Neural cell (in vitro differentiated cells): ENCODE results near the gene GRM4. TPM values are rescaled to one million over a fixed set of nuclear protein-coding genes. Genes with fewer than 3 reads are reported as not detected.

ENCODE experiments used
- H2AFZ ChIP-seq: fragments of 200-600, 300-800 bp; sonication (generic), shearing (Covaris generic); 2 replicates; pipeline ENCODE4 v1.6.0; 2014; ENCODE audit warnings: low read depth, mild to moderate bottlenecking, antibody characterized with exemption, low read length, moderate library complexity
- H3F3A ChIP-seq: fragments of 200-600 bp; shearing (Covaris generic); 2 replicates; pipeline ENCODE4 v1.6.1; 2016; ENCODE audit warnings: mild to moderate bottlenecking, moderate library complexity, mixed read lengths, antibody characterized with exemption, low read length; ENCODE audit not compliant: insufficient read depth, poor library complexity, severe bottlenecking
- H3K27ac ChIP-seq: fragments of 200-600, 300-800 bp; sonication (generic), shearing (Covaris generic); 2 replicates; pipeline ENCODE4 v1.5.1; 2014; ENCODE audit warnings: mild to moderate bottlenecking, low read length, moderate library complexity
- H3K27me3 ChIP-seq: fragments of 300-800, 200-600 bp; sonication (generic), shearing (Covaris generic); 2 replicates; pipeline ENCODE4 v1.6.0; 2014; ENCODE audit warnings: mild to moderate bottlenecking, low read depth, low read length, moderate library complexity; ENCODE audit not compliant: insufficient read depth
- H3K36me3 ChIP-seq: fragments of 300-800, 200-600 bp; sonication (generic), shearing (Covaris generic); 2 replicates; pipeline ENCODE4 v1.5.1; 2014; ENCODE audit warnings: mild to moderate bottlenecking, antibody characterized with exemption, low read length, moderate library complexity; ENCODE audit not compliant: insufficient read depth
- H3K4me2 ChIP-seq: fragments of 300-800, 200-600 bp; sonication (generic), shearing (Covaris generic); 2 replicates; pipeline ENCODE4 v1.6.0; 2014; ENCODE audit warnings: mild to moderate bottlenecking, low read length
- H3K4me3 ChIP-seq: fragments of 300-800, 200-600 bp; sonication (generic), shearing (Covaris generic); 2 replicates; pipeline ENCODE4 v1.5.1; 2014; ENCODE audit warnings: mild to moderate bottlenecking, low read length, moderate library complexity
- H3K79me2 ChIP-seq: fragments of 200-600 bp; shearing (Covaris generic); replicated peaks from 2 replicates; pipeline ENCODE4 v1.6.0; 2014; ENCODE audit warnings: mild to moderate bottlenecking, low read length, moderate library complexity; ENCODE audit not compliant: insufficient read depth
- H3K9ac ChIP-seq: fragments of 300-800, 200-600 bp; sonication (generic), shearing (Covaris generic); 2 replicates; pipeline ENCODE4 v1.6.1; 2016; ENCODE audit warnings: mild to moderate bottlenecking, low read length, mixed read lengths
- H3K9me2 ChIP-seq: fragments of 200-600 bp; shearing (Covaris generic); 2 replicates; pipeline ENCODE4 v1.6.1; 2016; ENCODE audit warnings: mild to moderate bottlenecking, low read length, mixed read lengths; ENCODE audit not compliant: insufficient read depth
- H3K9me3 ChIP-seq: fragments of 200-600, 300-800 bp; sonication (generic), shearing (Covaris generic); 2 replicates; pipeline ENCODE4 v1.6.1; 2016; ENCODE audit warnings: mild to moderate bottlenecking, mixed run types, low read length, moderate library complexity, mixed read lengths
- H4K20me1 ChIP-seq: fragments of 200-600 bp; shearing (Covaris generic); 2 replicates; pipeline ENCODE4 v1.6.1; 2016; ENCODE audit warnings: mild to moderate bottlenecking, mixed run types; ENCODE audit not compliant: insufficient read depth
- EP300 ChIP-seq: fragments of 450-650 bp; conservative IDR thresholded peaks from 2 replicates; pipeline ENCODE4 v1.6.1; 2014; ENCODE audit warnings: antibody characterized with exemption, mild to moderate bottlenecking, moderate library complexity; ENCODE audit not compliant: poor library complexity, severe bottlenecking
- EZH2 ChIP-seq: fragments of 200-600, 300-800 bp; shearing (Covaris generic), sonication (generic); IDR thresholded peaks from 2 replicates; pipeline ENCODE4 v1.6.1; 2014; ENCODE audit warnings: antibody characterized with exemption, low read length, borderline replicate concordance, mild to moderate bottlenecking; ENCODE audit not compliant: insufficient read depth, poor library complexity, severe bottlenecking
- MXI1 ChIP-seq: fragments of 450-650 bp; conservative IDR thresholded peaks from 2 replicates; pipeline ENCODE4 v1.6.1; 2014; ENCODE audit warnings: antibody characterized with exemption, mild to moderate bottlenecking; ENCODE audit not compliant: poor library complexity, severe bottlenecking
- POLR2AphosphoS5 ChIP-seq: IDR thresholded peaks from 2 replicates; pipeline ENCODE4 v1.6.1; 2012
- RAD21 ChIP-seq: fragments of 450-650 bp; conservative IDR thresholded peaks from 2 replicates; pipeline ENCODE4 v1.6.1; 2014; ENCODE audit warnings: antibody characterized with exemption, mild to moderate bottlenecking, moderate library complexity
- SMC3 ChIP-seq: fragments of 450-650 bp; conservative IDR thresholded peaks from 2 replicates; pipeline ENCODE4 v1.6.1; 2014; ENCODE audit warnings: antibody characterized with exemption, mild to moderate bottlenecking, moderate library complexity; ENCODE audit not compliant: poor library complexity
- TAF1 ChIP-seq: IDR thresholded peaks from 2 replicates; pipeline ENCODE4 v1.6.1; 2012; ENCODE audit warnings: low read depth
- polyA plus RNA-seq: library from polyadenylated mRNA; depleted of rRNA; stranded (reverse); fragments of >200 nt; gene quantifications from 2 replicates; pipeline ENCODE4 v1.2.3, GENCODE V29; 2014
- TF ChIP-seq, protein P1 (sequence below): IDR thresholded peaks from 2 replicates; pipeline ENCODE4 v1.6.1; 2012; ENCODE audit warnings: borderline replicate concordance
- TF ChIP-seq, protein P2 (sequence below): fragments of 450-650 bp; IDR thresholded peaks from 2 replicates; pipeline ENCODE4 v1.5.1; 2014; ENCODE audit warnings: antibody characterized with exemption, mild to moderate bottlenecking, moderate library complexity; ENCODE audit not compliant: poor library complexity, severe bottlenecking

The GRM4 gene
- polyA plus RNA-seq, 1 donor from 2014 or later: 2.1 TPM

DNA sequence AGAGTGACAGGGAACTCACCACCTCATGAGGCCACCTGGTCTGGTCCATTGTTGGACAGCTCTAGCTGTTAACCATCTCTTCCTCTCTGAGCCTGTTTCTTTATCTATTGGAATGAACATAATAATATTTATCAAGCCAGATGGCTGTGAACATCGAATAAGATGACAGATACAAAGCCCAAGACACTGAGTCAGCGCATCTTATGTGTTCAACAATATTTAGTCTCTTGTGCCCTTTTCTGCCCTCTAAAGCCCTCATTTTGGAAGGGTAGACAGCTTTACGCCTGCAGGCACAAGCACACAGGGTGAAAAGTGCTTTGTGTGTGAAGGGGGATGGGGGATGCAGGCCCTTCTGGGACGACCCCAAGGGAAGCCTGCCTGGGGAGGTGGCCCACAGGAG is 164.0 kb downstream of the GRM4 start:
- Histone ChIP-seq H4K20me1 (no peaks in the 10 kb centered on the region), H3K9me2 (no peaks in the 10 kb centered on the region), H3K79me2 (no peaks in the 10 kb centered on the region), H3K9ac (no peak overlapping the region), H3K27ac (no peak overlapping the region), H3K36me3 (no peaks in the 10 kb centered on the region), H3K4me2 (no peak overlapping the region), H3K9me3 (no peaks in the 10 kb centered on the region), H3F3A (no peaks in the 10 kb centered on the region), H3K4me3 (no peak overlapping the region), H3K27me3 (no peaks in the 10 kb centered on the region), H2AFZ (no peak overlapping the region)
- TF ChIP-seq TAF1 (no peak), EZH2 (no peak), EP300 (no peak), POLR2AphosphoS5 (no peak), RAD21 (no peak), MXI1 (no peak), SMC3 (no peak)
- TF ChIP-seq, protein P1, sequence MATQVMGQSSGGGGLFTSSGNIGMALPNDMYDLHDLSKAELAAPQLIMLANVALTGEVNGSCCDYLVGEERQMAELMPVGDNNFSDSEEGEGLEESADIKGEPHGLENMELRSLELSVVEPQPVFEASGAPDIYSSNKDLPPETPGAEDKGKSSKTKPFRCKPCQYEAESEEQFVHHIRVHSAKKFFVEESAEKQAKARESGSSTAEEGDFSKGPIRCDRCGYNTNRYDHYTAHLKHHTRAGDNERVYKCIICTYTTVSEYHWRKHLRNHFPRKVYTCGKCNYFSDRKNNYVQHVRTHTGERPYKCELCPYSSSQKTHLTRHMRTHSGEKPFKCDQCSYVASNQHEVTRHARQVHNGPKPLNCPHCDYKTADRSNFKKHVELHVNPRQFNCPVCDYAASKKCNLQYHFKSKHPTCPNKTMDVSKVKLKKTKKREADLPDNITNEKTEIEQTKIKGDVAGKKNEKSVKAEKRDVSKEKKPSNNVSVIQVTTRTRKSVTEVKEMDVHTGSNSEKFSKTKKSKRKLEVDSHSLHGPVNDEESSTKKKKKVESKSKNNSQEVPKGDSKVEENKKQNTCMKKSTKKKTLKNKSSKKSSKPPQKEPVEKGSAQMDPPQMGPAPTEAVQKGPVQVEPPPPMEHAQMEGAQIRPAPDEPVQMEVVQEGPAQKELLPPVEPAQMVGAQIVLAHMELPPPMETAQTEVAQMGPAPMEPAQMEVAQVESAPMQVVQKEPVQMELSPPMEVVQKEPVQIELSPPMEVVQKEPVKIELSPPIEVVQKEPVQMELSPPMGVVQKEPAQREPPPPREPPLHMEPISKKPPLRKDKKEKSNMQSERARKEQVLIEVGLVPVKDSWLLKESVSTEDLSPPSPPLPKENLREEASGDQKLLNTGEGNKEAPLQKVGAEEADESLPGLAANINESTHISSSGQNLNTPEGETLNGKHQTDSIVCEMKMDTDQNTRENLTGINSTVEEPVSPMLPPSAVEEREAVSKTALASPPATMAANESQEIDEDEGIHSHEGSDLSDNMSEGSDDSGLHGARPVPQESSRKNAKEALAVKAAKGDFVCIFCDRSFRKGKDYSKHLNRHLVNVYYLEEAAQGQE: no peak
- TF ChIP-seq, protein P2, sequence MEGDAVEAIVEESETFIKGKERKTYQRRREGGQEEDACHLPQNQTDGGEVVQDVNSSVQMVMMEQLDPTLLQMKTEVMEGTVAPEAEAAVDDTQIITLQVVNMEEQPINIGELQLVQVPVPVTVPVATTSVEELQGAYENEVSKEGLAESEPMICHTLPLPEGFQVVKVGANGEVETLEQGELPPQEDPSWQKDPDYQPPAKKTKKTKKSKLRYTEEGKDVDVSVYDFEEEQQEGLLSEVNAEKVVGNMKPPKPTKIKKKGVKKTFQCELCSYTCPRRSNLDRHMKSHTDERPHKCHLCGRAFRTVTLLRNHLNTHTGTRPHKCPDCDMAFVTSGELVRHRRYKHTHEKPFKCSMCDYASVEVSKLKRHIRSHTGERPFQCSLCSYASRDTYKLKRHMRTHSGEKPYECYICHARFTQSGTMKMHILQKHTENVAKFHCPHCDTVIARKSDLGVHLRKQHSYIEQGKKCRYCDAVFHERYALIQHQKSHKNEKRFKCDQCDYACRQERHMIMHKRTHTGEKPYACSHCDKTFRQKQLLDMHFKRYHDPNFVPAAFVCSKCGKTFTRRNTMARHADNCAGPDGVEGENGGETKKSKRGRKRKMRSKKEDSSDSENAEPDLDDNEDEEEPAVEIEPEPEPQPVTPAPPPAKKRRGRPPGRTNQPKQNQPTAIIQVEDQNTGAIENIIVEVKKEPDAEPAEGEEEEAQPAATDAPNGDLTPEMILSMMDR: no peak

DNA sequence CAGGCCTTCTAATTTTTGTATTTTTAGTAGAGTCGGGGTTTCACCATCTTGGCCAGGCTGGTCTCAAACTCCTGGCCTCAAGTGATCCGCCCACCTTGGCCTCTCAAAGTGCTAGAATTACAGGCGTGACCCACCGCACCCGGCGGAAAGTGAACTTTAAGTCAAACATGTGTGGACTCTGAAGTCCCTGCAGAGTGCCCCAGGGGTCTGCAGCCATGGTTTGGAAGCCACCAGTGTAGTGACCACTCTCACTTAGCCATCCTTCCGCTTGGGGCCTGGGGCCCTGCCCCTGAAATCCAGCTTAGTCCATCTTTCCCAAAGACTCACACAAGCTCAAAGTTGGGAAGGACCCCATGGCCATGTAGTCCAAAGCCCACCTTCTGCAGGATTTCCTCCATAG is 164.5 kb downstream of the GRM4 start:
- no peak overlapping the region for H3K27ac ChIP-seq
- TF ChIP-seq, protein P2: no peak
- TF ChIP-seq SMC3 (no peak), TAF1 (no peak), RAD21 (no peak), EZH2 (no peak), EP300 (no peak), MXI1 (no peak), POLR2AphosphoS5 (no peak)
- TF ChIP-seq, protein P1: no peak

More for the DNA sequence above, 164.5 kb downstream of the GRM4 start:
- H3K9me3 ChIP-seq: no peaks in the 10 kb centered on the region
- no peaks in the 10 kb centered on the region for H3F3A ChIP-seq
- no peaks in the 10 kb centered on the region for H4K20me1 ChIP-seq
- H3K4me3 ChIP-seq: no peak overlapping the region
- no peak overlapping the region for H3K9ac ChIP-seq
- no peak overlapping the region for H3K4me2 ChIP-seq
- H2AFZ ChIP-seq: no peak overlapping the region
- no peaks in the 10 kb centered on the region for H3K9me2 ChIP-seq
- no peaks in the 10 kb centered on the region for H3K79me2 ChIP-seq
- H3K36me3 ChIP-seq: no peaks in the 10 kb centered on the region
- H3K27me3 ChIP-seq: no peaks in the 10 kb centered on the region
